Loucy (cell line): ENCODE measurements around the gene DUSP5.
"Not testable (repeated sequence)": the region's sequence is repeated elsewhere in the genome, so short reads cannot be mapped to it uniquely, and the experiment has no call there.

Source experiments
- CTCF ChIP-seq: fragments of 200-600 bp; sonication (generic); conservative IDR thresholded peaks from 2 replicates; pipeline ENCODE4 v1.5.1; 2014; ENCODE audit warnings: mild to moderate bottlenecking, antibody characterized with exemption, low read length
- EZH2phosphoT487 ChIP-seq: fragments of 200-600 bp; IDR thresholded peaks from 2 replicates; pipeline ENCODE4 v1.6.1; 2018; ENCODE audit warnings: antibody characterized with exemption, mild to moderate bottlenecking, moderate library complexity, borderline replicate concordance

DNA sequence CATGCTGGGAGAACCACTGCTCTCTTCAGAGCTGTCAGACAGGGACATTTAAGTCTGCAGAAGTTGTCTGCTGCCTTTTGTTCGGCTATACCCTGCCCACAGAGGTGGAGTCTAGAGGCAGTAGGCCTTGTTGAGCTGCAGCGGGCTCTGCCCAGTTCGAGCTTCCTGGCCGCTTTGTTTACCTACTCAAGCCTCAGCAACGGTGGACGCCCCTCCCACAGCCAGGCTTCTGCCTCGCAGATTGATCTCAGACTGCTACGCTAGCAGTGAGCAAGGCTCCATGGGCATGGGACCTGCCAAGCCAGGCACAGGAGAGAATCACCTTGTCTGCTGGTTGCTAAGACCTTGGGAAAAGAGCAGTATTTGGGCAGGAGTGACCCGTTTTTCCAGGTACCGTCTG, 27.2 kb upstream of the DUSP5 start:
- TF ChIP-seq CTCF, EZH2phosphoT487: not testable (repeated sequence)
